Thoracic aorta (tissue), 2 donors: ENCODE results near the gene MARCHF9. TPM values are rescaled to one million over a fixed set of nuclear protein-coding genes. Genes with fewer than 3 reads are reported as not detected.
A peak's percentile ranks its signal among the peaks of the same experiment; 100 is the strongest.
"Not testable (repeated sequence)": the region's sequence is repeated elsewhere in the genome, so short reads cannot be mapped to it uniquely, and the experiment has no call there.

Experiments
- ATAC-seq: fragments of 150-250 bp; one replicate; pipeline ENCODE4 v1.8.0; 2017; ENCODE audit warnings: low read depth; ENCODE audit not compliant: insufficient number of reproducible peaks, low FRiP score
- DNase-seq: peaks from one replicate; pipeline ENCODE4 v3.0.0-alpha.2; 2020; ENCODE audit warnings: low spot score
- H3K27ac ChIP-seq, 2 donors: fragments of 200-600 bp; sonication (generic); 1 replicate in 1 of 2; 2 replicates in 1 of 2; pipeline ENCODE4 v1.5.1; 2016; ENCODE audit warnings: mild to moderate bottlenecking in 2 of 2, moderate library complexity in 2 of 2
- H3K27me3 ChIP-seq: fragments of 200-600 bp; sonication (generic); replicated peaks from 2 replicates; pipeline ENCODE4 v1.6.0; 2016; ENCODE audit warnings: mild to moderate bottlenecking; ENCODE audit not compliant: insufficient read depth
- H3K36me3 ChIP-seq: fragments of 200-600 bp; sonication (generic); one replicate; pipeline ENCODE4 v1.5.1; 2016
- H3K4me1 ChIP-seq, 2 donors: fragments of 200-600 bp; sonication (generic); 1 replicate in 1 of 2; 2 replicates in 1 of 2; pipeline versions ENCODE4 v1.5.1 to v1.6.0; 2016; ENCODE audit warnings: low read depth in 2 of 2, mild to moderate bottlenecking in 1 of 2; ENCODE audit not compliant: control insufficient read depth in 1 of 2
- H3K4me3 ChIP-seq: fragments of 200-600 bp; sonication (generic); 2 replicates; pipeline ENCODE4 v1.5.1; 2016; ENCODE audit warnings: mild to moderate bottlenecking
- H3K9me3 ChIP-seq: fragments of 200-600 bp; sonication (generic); 2 replicates; pipeline ENCODE4 v1.5.1; 2016
- total RNA-seq, 2 donors: library from RNA; depleted of rRNA; stranded (reverse); fragments of >200 nt; gene quantifications; one replicate each; pipeline versions ENCODE4 v1.1.0 to v1.2.3, GENCODE V29; 2016
- TF ChIP-seq, protein P1 (sequence below): fragments of 200-600 bp; sonication (generic); IDR thresholded peaks from one replicate; pipeline ENCODE4 v1.5.1; 2019; ENCODE audit warnings: antibody characterized with exemption

Gene MARCHF9
- total RNA-seq, 2 donors from 2014 or later = 8.8 to 11.2 TPM

DNA sequence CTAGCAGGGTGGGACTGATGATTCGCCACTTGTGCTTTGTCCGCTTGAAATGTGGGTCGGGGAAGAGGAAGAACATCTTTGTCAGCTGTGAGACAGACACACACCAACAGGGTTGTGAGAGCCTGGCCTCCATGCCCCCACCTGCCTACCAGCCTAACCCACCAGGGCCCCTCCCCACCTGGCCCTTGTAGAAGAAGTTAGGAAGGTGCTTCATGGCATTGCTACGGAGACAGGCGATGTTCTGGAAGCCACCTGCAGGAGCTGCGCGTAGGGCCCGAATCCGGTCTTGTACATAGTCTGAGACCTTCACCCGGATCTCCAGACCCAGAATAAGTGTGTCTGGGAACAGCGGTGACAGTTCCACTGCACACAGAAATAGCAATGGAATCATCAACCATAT is 14.7 kb downstream of the MARCHF9 start:
- Histone ChIP-seq H3K4me3 (no peak overlapping the region), H3K4me1 (peaks cover 23 to 49% of the 10 kb centered on the region in 2 donors), H3K9me3 (no peaks in the 10 kb centered on the region), H3K27ac (no peak overlapping the region), H3K27me3 (no peaks in the 10 kb centered on the region), H3K36me3 (no peaks in the 10 kb centered on the region)
- DNase-seq = no peak
- TF ChIP-seq, protein P1, sequence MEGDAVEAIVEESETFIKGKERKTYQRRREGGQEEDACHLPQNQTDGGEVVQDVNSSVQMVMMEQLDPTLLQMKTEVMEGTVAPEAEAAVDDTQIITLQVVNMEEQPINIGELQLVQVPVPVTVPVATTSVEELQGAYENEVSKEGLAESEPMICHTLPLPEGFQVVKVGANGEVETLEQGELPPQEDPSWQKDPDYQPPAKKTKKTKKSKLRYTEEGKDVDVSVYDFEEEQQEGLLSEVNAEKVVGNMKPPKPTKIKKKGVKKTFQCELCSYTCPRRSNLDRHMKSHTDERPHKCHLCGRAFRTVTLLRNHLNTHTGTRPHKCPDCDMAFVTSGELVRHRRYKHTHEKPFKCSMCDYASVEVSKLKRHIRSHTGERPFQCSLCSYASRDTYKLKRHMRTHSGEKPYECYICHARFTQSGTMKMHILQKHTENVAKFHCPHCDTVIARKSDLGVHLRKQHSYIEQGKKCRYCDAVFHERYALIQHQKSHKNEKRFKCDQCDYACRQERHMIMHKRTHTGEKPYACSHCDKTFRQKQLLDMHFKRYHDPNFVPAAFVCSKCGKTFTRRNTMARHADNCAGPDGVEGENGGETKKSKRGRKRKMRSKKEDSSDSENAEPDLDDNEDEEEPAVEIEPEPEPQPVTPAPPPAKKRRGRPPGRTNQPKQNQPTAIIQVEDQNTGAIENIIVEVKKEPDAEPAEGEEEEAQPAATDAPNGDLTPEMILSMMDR = no peak
- no peak for ATAC-seq

DNA sequence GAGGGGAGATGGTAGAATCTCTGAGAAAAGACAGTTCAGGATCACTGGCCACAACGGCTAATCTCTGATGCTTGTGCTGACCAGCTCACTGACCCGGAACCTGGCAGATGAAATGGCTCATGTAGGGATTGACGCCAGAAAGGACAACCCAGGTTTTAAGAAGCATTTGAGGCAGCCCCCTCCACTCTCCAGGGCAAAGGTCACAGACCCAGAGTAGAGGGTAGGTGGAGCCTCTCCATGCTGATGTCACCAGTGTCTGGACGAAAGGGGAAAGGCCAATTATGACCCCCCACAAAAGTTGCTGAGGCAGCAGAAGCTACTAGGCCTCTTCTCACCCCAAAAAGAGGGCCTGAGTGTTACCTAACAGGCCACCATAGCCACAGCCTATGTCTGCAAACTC is 15.8 kb downstream of the MARCHF9 start:
- TF ChIP-seq, protein P1 = no peak
- Histone ChIP-seq H3K4me3 (no peak overlapping the region), H3K4me1 (peaks cover 13 to 38% of the 10 kb centered on the region in 2 donors), H3K9me3 (no peaks in the 10 kb centered on the region), H3K27me3 (no peaks in the 10 kb centered on the region), H3K36me3 (peaks cover 3% of the 10 kb centered on the region), H3K27ac (peak overlapping the region in 1 of 2 donors; percentile 94)
- DNase-seq (no peak), ATAC-seq (no peak)

DNA sequence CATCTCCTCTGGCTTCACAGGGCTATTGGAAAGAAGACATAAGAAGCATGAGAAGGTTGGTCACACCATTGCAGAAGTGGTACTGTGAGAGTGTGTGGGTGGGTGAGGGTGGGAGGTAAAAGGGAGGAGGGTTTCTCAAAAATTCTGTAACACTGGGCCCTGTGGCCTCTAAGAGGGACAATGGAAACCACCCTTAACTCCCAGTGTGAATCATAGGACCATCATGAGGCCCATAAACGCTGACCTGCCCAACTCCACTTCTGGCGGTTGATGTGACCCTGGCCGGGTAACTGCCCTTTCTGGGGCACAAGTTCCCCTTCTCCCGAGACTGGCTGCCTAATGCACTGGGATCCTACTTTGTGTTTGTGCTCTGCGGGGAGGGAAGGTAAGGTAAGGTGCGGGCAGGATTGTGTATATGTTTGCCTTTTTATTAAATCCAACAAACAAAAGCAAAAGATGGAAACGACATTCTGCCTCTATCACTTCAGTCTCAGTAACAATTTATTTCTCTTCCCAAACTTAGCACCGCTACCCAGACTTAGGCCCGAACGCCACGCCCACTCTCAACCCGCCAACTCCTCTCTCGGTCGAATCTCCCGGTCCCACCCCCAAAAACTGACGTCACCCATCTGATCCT is 16.5 kb downstream of the MARCHF9 start:
- DNase-seq (peak; percentile 87), ATAC-seq (peak; percentile 47)
- Histone ChIP-seq H3K36me3 (peaks cover 8% of the 10 kb centered on the region), H3K27me3 (no peaks in the 10 kb centered on the region), H3K4me3 (peak overlapping the region; percentile 97), H3K27ac (peak overlapping the region; percentile 94 to 98), H3K4me1 (peaks cover 9 to 32% of the 10 kb centered on the region in 2 donors), H3K9me3 (no peaks in the 10 kb centered on the region)
- TF ChIP-seq, protein P1 = no peak

DNA sequence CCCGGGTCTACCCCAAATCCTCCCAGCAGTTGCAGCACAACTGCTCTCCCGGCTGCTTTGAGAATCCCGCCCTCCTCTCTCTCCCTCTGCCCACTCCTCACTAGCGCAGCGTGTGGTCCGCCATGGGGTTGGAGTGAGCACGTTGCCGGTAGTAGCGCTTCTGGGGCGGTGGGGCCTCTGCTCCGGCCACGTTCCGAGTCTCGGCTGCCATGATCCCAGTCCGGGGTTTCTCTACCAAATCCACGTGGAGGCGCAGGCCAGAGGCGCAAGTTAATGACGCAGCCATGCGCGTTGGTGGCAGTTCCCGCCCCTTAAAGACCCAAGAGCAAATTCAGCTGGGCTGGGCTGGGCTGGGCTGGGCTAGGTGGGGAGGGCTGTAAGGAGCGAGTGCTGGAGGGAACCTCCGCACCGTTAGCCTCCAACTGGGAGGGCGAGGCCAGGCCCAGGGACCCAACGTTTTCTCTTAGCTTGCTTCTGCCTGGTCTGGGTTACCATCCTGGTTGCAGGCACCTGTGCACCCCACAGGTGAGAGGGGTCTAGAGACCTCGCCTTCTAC is 17.0 kb downstream of the MARCHF9 start, which contains the start of gene METTL1:
METTL1 (minus strand) TSS at position 233 of the 556 bp plus-strand sequence; CDS start at position 211, 22 bp downstream.
- Histone ChIP-seq H3K36me3 (peaks cover 8% of the 10 kb centered on the region), H3K4me1 (peaks cover 9 to 26% of the 10 kb centered on the region in 2 donors), H3K27ac (peak within 1 kb of the TSS; percentile 94 to 98), H3K27me3 (no peaks in the 10 kb centered on the region), H3K4me3 (peak within 1 kb of the TSS; percentile 97), H3K9me3 (no peaks in the 10 kb centered on the region)
- TF ChIP-seq, protein P1 = no peak
- ATAC-seq = peak; percentile 86
- DNase-seq = peak; percentile 88

DNA sequence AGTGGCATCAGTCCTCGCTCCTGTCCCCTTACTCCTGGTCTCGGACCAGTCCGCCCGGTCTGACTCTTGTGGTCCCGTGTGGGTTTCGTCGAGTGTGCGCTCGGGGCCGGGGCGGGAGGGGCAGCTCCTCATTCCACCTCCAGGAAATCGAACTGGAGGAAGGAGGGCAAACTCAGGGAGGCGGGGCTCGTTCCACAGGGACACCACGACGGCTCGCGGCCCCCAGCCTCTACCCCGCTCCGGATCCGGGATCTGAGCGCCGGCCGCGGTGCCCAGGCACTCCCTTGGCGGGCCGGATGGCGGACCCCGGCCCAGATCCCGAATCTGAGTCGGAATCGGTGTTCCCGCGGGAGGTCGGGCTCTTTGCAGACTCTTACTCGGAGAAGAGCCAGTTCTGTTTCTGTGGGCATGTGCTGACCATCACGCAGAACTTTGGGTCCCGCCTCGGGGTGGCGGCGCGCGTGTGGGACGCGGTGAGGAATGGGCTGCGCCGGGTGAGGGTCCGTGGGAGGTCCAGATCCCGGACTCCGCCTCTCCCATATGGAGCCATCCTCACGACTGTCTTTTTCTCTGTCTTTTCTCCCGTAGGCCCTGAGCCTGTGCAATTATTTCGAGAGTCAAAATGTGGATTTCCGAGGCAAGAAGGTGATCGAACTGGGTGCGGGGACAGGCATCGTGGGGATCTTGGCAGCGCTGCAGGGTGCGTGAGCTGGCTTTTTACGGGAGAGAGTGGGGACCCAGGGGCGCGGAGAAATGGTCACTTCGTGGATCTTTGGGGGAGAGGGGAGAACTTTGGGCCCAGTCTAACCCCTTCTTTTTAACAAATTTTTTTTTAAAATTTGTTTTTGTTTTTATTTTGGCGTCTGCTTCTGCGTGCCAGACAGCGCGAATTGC is 17.8 kb downstream of the MARCHF9 start, which contains the start of gene EEF1AKMT3:
EEF1AKMT3 (plus strand) TSS at position 186 of the 894 bp plus-strand sequence; CDS start at position 297, 111 bp downstream.
- DNase-seq (peak; percentile 36), ATAC-seq (peak; percentile 20)
- Histone ChIP-seq H3K9me3 (no peaks in the 10 kb centered on the region), H3K4me3 (peak within 1 kb of the TSS; percentile 97), H3K27ac (peak within 1 kb of the TSS; percentile 94 to 98), H3K4me1 (peaks cover 9 to 24% of the 10 kb centered on the region in 2 donors), H3K27me3 (no peaks in the 10 kb centered on the region), H3K36me3 (peaks cover 8% of the 10 kb centered on the region)
- TF ChIP-seq, protein P1 = no peak

DNA sequence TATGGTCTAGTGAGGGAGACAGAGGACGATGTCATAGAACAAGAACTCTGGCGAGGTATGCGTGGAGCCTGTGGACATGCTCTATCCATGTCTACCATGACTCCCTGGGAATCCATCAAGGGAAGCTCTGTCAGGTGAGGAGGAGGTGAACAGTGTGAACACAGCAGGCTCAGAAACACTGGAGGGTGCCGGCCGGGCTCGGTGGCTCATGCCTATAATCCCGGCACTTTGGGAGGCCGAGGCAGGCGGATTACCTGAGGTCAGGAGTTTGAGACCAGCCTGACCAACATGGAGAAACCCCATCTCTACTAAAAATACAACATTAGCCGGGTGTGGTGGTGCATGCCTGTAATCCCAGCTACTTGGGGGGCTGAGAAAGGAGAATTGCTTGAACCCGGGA is 19.7 kb downstream of the MARCHF9 start:
- H3K27ac ChIP-seq, ATAC-seq, H3K36me3 ChIP-seq, H3K27me3 ChIP-seq, DNase-seq, H3K4me3 ChIP-seq, H3K9me3 ChIP-seq: not testable (repeated sequence)
- H3K4me1 ChIP-seq = peaks cover 9 to 24% of the 10 kb centered on the region in 2 donors
